HG03108 (cell line): Measurements from ENCODE around the gene SPATS2L.
A peak's percentile ranks its signal among the peaks of the same experiment; 100 is the strongest.

Experiments used
- ATAC-seq: cut with Tn5 transposase; IDR thresholded peaks from one replicate; pipeline ENCODE4 v1.9.1; 2021; ENCODE audit warnings: moderate library complexity; ENCODE audit not compliant: unreplicated experiment

SPATS2L gene

DNA sequence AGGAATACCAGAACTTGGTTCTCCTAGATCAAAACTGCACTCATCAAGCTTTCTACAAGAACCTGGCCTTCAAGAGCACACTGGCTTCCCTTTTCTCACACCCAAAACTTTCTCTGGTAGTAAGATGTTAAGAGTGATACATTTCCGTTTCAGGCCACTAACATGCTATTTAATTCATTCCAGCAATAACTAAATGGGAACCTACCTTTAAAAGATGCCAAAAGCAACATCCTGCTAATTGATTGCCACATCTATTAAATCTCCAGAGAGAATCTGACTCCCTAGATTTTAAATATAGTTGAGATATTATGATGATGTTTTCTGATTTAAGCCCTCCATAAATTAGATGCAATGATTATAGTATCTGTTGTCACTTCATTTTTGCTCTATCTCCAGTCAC, 131.8 kb downstream of the SPATS2L start:
- ATAC-seq = no peak

- ATAC-seq = no peak
Measured at GRCh38 chr2:200438846-200439245, 132.4 kb downstream of the SPATS2L start.

DNA sequence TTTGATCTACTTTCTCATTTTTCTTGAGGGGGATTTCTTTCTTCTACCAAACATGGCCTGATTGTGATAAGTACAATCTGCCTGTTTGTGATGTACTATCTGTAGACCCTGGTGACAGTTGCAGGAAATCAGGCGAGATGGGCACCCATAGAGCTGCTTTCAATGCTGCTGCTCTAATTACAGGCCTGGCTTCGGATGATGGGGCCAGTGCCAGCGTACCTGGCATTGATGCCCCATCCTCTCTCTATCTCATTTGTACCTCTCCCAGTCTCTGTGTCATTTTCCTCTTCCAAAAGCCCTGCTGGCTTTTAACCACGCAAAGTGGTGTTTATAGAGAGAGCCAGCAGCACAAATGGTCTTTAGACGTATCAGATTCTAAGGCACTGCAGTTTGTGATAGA, 133.5 kb downstream of the SPATS2L start:
- ATAC-seq = no peak

DNA sequence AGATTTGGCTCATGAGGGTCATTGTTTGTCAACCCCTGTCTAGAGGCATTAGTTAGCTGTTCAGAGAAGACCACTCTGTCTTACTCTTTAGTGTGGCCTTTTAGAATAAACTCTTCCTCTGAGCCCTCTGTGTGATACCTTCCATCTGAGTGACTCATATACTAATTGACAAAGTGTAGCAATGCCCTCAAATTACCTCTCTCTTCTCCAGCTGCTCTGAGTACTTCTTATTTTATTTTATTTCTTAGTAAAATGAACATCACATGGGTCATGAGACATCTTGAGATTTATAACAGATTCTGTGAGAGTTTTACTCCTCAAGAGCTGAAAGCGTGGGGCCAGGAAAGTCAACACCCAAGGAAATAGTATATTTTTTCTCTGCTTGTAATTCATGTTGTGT, 136.0 kb downstream of the SPATS2L start:
- ATAC-seq = no peak

DNA sequence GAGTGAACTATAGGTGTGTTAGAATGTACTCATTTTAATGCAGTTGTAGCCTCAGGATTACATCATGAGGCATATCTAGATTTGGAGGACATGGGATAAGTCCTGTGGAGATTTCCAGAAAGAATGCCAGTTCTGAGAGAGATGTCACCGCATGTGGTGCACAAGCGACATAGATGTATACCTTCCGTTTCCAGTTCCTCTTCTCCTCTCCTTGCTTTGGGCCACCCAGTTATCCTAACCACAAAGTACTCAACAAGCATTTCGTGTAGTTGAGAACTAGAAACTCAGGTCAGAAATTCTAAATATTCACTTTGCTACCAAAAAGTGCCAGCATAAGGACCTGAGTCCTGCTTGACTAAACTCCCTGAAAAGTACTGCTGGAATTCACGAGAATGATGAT, 136.9 kb downstream of the SPATS2L start:
- ATAC-seq = no peak

- ATAC-seq = no peak
Measured at GRCh38 chr2:200443916-200444315, 137.4 kb downstream of the SPATS2L start.

DNA sequence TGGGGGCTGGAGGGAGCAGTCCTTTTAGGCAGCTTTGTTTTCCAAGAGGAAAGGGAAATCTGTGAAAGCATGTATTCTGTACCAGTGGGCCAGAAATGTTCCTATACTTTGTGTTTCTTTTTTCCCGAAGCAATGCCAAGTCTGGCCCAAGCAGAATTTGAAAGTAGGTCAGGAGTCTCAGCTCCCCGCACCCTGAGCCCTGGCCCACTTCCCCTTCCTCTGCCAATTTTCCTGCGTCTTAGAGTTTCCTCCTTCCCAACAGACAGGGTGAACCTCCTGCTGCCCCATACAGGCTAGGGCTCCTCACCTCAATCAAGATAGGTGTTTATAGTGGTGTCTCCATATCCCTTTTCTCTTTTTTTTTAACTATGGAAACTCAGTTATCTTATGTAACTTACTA, 138.0 kb downstream of the SPATS2L start:
- ATAC-seq = no peak

- no peak for ATAC-seq
Measured at GRCh38 chr2:200445284-200445683, 138.8 kb downstream of the SPATS2L start.

DNA sequence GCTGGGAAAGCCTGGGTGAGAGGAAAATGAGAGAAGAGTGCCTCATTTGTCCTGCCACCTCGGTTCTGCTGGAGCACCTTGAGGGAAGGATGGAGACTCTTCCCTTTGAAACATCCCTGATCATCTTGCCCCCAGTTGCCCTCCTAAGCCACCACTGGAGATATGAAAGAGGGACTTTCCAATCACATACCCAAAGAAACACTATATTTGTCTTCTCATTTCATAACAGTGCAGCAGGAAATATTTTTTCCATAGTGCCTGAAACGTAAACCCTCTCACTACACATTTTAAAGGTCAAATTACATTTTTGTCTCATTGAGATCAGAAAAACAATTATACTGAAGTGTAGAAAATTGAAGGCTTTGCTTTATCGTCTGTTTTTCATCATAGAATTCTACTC, 140.1 kb downstream of the SPATS2L start:
- no peak for ATAC-seq

- ATAC-seq = no peak
Measured at GRCh38 chr2:200447139-200447855, 140.8 kb downstream of the SPATS2L start.

- no peak for ATAC-seq
Measured at GRCh38 chr2:200448455-200448854, 142.0 kb downstream of the SPATS2L start.

GRCh38 chr2:200449149-200449548, 142.7 kb downstream of the SPATS2L start:
- no peak for ATAC-seq

- ATAC-seq = no peak
Measured at GRCh38 chr2:200450288-200450687, 143.8 kb downstream of the SPATS2L start.

- ATAC-seq = no peak
Measured at GRCh38 chr2:200451511-200451910, 145.0 kb downstream of the SPATS2L start.

DNA sequence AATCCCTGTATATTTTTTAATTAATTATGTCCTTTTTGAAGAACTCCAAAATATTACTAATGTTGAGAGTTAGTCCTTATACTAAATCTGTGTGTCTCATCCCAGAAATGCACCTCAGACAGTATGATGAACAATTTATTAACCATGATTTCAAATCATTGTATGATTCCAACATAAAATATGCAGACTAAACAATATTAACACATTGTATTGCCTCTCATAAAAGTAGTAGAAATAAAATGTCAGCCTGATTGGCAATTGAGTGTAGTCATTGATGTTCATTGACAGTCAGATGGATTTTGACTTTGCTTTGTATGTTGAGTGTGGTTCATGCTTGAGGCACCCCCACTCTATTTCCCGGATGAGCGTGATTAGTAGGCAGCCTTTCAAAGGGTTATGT, 145.9 kb downstream of the SPATS2L start:
- no peak for ATAC-seq

- no peak for ATAC-seq
Measured at GRCh38 chr2:200453142-200453852, 146.8 kb downstream of the SPATS2L start.

DNA sequence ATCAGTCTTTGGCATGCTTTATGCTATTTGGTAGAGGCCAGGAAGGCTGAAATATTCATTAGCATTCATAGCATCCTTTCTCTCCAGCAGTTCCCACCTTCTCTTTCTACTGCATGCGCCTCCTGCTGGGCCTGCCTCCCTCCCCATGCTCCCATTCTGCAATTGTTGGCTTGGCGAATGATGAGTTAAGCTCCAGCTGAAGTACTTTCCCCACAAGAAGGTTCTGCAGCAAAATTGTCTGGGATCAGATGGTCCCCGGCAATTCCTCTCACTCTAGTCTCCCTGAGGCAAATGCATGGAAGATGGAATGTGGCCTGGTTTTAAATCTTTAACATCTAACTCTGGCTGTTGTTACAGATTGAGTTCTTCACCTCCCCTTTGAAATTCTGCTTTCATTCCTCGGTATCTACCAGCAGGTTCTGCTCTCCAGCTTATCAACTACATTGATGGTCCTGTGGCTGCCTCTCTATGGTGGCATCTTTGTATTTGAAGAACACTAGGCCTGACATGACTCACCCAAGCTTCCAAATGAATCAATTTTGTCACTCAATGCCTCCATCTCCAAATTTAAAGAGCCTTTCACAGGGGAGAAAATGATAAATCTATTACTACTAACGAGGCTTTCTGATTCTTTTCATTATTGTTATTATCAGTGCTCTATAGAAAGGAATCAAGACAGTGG, 147.5 kb downstream of the SPATS2L start:
- ATAC-seq = no peak

GRCh38 chr2:200454927-200455801, 148.7 kb downstream of the SPATS2L start:
- ATAC-seq = peak; percentile 68

DNA sequence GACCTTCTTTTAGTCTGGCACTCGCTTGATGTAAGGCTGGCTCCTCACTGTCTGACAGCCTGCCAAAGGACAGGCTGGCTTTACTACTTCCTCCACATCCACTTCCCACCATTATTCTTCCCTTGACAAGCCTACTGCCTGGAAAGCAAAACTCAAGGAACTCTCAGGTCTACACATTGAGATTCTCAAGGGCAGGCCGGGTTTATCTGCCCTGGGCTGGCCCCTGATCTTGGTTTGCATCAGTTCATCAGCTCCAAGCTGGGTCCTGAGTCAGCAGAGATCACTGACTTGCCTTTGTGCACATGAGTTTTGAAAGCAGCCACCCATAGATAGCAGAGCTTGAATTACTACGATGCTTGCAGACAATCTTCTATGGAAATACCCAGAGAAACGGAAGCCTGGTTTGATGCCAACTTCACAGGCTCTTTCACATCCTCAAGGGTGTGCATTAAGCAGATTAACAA, 149.5 kb downstream of the SPATS2L start:
- ATAC-seq = peak; percentile 73

GRCh38 chr2:200456567-200456966, 150.1 kb downstream of the SPATS2L start:
- ATAC-seq = no peak

- no peak for ATAC-seq
Measured at GRCh38 chr2:200459101-200459500, 152.6 kb downstream of the SPATS2L start.
